K562 (cell line): ENCODE measurements around the gene DPAGT1. TPM values are rescaled to one million over a fixed set of nuclear protein-coding genes. Genes with fewer than 3 reads are reported as not detected.

Source experiments
- ARHGAP35 ChIP-seq: fragments of 450-650 bp; IDR thresholded peaks from 2 replicates; pipeline ENCODE4 v1.6.1; 2018; ENCODE audit not compliant: partially characterized antibody
- ATF1 ChIP-seq, 2 experiments: fragments of 450-650 bp in 1 of 2; IDR thresholded peaks; 2 replicates each; pipeline ENCODE4 v1.6.1; 2016; ENCODE audit warnings: missing compliant biosample characterization in 1 of 2, missing genetic modification characterization in 1 of 2
- CAMTA2 ChIP-seq: fragments of 250-450 bp; sonication (Bioruptor Pico); conservative IDR thresholded peaks from 2 replicates; pipeline ENCODE4 v1.5.1; 2022
- DMBX1 ChIP-seq: fragments of 250-450 bp; sonication (Bioruptor Pico); IDR thresholded peaks from 2 replicates; pipeline ENCODE4 v1.8.0; 2022; ENCODE audit warnings: inconsistent platforms, mild to moderate bottlenecking, moderate library complexity, borderline replicate concordance
- FOXM1 ChIP-seq, 2 experiments: fragments of 450-650 bp in 1 of 2; sonication (generic) in 1 of 2; formaldehyde crosslinking in 1 of 2; IDR thresholded peaks; 2 replicates each; pipeline versions ENCODE4 v1.6.1 to v1.9.0; 2017 to 2022; ENCODE audit warnings: low read depth in 2 of 2, mild to moderate bottlenecking in 2 of 2, missing genetic modification reagents in 1 of 2, moderate library complexity in 1 of 2
- GTF2A2 ChIP-seq: IDR thresholded peaks from 2 replicates; pipeline ENCODE4 v1.6.1; 2016; ENCODE audit warnings: mild to moderate bottlenecking, missing genetic modification characterization, missing compliant biosample characterization
- HDAC1 ChIP-seq, 2 experiments: fragments of 450-650 bp; IDR thresholded peaks; 2 replicates each; pipeline ENCODE4 v1.6.1; 2016 to 2017; ENCODE audit warnings: inconsistent platforms in 1 of 2, mild to moderate bottlenecking in 1 of 2, moderate library complexity in 1 of 2
- HNRNPK ChIP-seq: fragments of 200-400 bp; formaldehyde crosslinking; IDR thresholded peaks from one replicate; pipeline ENCODE4 v1.6.1; 2018; ENCODE audit warnings: mild to moderate bottlenecking, low read depth, low read length; ENCODE audit not compliant: poor library complexity, severe bottlenecking
- JUND ChIP-seq, 2 experiments: IDR thresholded peaks; 2 replicates in 1 of 2; 3 replicates in 1 of 2; pipeline ENCODE4 v1.6.1; 2011; ENCODE audit warnings: borderline replicate concordance in 2 of 2, low read depth in 2 of 2, low read length in 2 of 2, improper control_type of control experiment in 1 of 2, missing biosample characterization in 1 of 2, missing genetic modification characterization in 1 of 2, missing genetic modification reagents in 1 of 2
- RAD51 ChIP-seq: fragments of 450-650 bp; IDR thresholded peaks from 2 replicates; pipeline ENCODE4 v1.7.1; 2016; ENCODE audit warnings: low read depth, mild to moderate bottlenecking, borderline replicate concordance
- SIN3A ChIP-seq, 2 experiments: fragments of 150-350 bp in 1 of 2; IDR thresholded peaks; 2 replicates each; pipeline ENCODE4 v1.6.1; 2011 to 2016; ENCODE audit warnings: borderline replicate concordance in 2 of 2, low read depth in 2 of 2, low read length in 2 of 2, mild to moderate bottlenecking in 2 of 2, moderate library complexity in 2 of 2; ENCODE audit not compliant: control insufficient read depth in 1 of 2
- STAG1 ChIP-seq: sonication (generic); formaldehyde crosslinking; IDR thresholded peaks from 2 replicates; pipeline ENCODE4 v1.5.0; 2020; ENCODE audit warnings: missing genetic modification reagents, borderline replicate concordance
- TAL1 ChIP-seq: fragments of 450-650 bp; IDR thresholded peaks from 2 replicates; pipeline ENCODE4 v1.6.1; 2016; ENCODE audit warnings: mild to moderate bottlenecking
- ZNF384 ChIP-seq: IDR thresholded peaks from 2 replicates; pipeline ENCODE4 v1.6.1; 2012; ENCODE audit warnings: low read depth, low read length, improper control_type of control experiment
- polyA plus RNA-seq, 8 experiments: library from polyadenylated mRNA; depleted of rRNA in 4 of 8; stranded (reverse) in 5 of 8; unstranded in 3 of 8; fragments of >200 nt; fragmentation: Nextera tagmentation in 2 of 8; fragmentation: Illumina TruSeq in 1 of 8; extraction: Ambion mirVana in 2 of 8; extraction: Trizol in 1 of 8; gene quantifications; 2 replicates each; pipeline versions ENCODE4 v1.2.1 to v1.2.3, GENCODE V29; 2011 to 2014; ENCODE audit warnings: inconsistent platforms in 1 of 8, missing spikeins in 1 of 8
- total RNA-seq, 7 experiments: library from RNA; depleted of rRNA in 6 of 7; stranded (reverse); fragments of >200 nt in 6 of 7; fragmentation: Illumina TruSeq in 2 of 7; extraction: Trizol in 2 of 7; gene quantifications; 2 replicates each; pipeline versions ENCODE4 v1.2.1 to v1.2.3, GENCODE V29; 2011 to 2021; ENCODE audit warnings: low replicate concordance in 1 of 7
- TF ChIP-seq, protein P1 (sequence below): fragments of 450-650 bp; formaldehyde crosslinking; IDR thresholded peaks from 2 replicates; pipeline ENCODE4 v1.4.0; 2020; ENCODE audit warnings: mild to moderate bottlenecking, moderate library complexity
- TF ChIP-seq, protein P2 (sequence below), 2 experiments: fragments of 450-650 bp; conservative IDR thresholded peaks; 2 replicates each; pipeline ENCODE4 v1.6.1; 2017; ENCODE audit warnings: mild to moderate bottlenecking in 2 of 2, moderate library complexity in 2 of 2
- TF ChIP-seq, protein P3 (sequence below): sonication (generic); formaldehyde crosslinking; IDR thresholded peaks from 2 replicates; pipeline ENCODE4 v1.8.1; 2023; ENCODE audit warnings: mild to moderate bottlenecking, missing genetic modification reagents
- TF ChIP-seq, protein P4 (sequence below): fragments of 450-650 bp; IDR thresholded peaks from one replicate; pipeline ENCODE4 v1.6.1; 2018; ENCODE audit warnings: mild to moderate bottlenecking, moderate library complexity; ENCODE audit not compliant: partially characterized antibody

DPAGT1 gene
- total and polyA plus RNA-seq, 9 of the 15 experiments (the other 6 are each of a cell fraction or from before 2014, with no cell fraction given): 29.9 to 135 (median 85.0) TPM

DNA sequence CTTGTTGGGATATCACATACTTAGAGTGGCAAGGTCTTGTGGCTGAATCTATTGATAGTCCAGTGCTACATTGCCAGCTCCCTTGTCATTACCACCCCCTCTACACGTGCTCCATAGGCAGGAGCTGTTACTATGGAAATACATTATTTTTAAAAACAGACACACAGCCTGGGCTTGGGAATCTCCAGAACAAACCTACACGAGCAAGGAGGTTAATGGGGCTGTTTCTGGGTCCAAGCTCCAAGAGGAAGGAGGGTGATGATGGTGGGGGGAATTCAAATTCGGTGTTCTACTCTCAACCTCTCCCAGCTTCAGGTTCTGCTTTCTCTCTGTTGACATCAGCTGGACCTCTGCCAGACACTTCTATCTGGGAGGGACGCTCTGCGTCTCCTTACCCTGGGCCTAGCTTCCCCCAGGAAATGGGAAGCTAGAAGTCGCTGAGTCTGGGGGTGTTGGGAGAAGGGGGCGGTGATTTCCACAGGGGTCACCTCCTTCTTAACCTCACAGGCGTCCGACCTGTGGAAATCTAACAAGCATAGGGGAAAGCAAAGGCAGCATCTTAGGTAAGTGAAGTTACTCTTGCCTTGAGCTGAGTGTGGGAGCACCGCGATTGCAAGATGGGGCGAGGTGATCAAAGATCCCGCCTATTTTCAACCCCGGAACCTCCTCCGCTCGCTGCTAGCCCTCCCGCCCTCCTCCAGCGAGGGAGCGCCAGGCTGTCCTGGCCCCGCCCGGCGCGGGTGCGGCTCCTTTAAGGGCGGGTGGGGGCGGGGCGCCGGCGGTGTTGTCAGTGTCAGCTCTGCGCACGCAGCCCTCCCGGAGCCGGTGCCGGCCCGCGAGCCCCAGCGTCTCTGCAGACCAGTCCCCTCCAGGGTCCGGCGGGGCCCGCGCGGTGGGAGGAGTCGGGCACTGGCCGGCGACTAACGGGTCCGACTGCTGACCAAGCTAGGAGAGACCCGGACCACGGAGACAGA lies 5.2 kb upstream of the DPAGT1 start, which contains the start of gene C2CD2L (continued):
- TF ChIP-seq, protein P1, sequence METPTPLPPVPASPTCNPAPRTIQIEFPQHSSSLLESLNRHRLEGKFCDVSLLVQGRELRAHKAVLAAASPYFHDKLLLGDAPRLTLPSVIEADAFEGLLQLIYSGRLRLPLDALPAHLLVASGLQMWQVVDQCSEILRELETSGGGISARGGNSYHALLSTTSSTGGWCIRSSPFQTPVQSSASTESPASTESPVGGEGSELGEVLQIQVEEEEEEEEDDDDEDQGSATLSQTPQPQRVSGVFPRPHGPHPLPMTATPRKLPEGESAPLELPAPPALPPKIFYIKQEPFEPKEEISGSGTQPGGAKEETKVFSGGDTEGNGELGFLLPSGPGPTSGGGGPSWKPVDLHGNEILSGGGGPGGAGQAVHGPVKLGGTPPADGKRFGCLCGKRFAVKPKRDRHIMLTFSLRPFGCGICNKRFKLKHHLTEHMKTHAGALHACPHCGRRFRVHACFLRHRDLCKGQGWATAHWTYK (CRISPR knock-in tag): peak; percentile 64; the same call in 1 of the 2 replicates
- no peak; the same call in 1 of the 2 replicates for TF ChIP-seq ZNF384
- TF ChIP-seq TAL1: no peak
- TF ChIP-seq RAD51: no peak
- peak in 1 of 2 experiments; percentile 43; a peak in 2 of 4 replicates for TF ChIP-seq HDAC1 (IDR thresholded peaks at IDR 0.05)
- peak; percentile 5; the same call in 1 of the 2 replicates for TF ChIP-seq JUND (IDR thresholded peaks at IDR 0.05; ENCODE audit: borderline replicate concordance, low read depth, low read length)
- TF ChIP-seq JUND (tag; IDR thresholded peaks at IDR 0.05; ENCODE audit: borderline replicate concordance, low read depth, low read length): peak; percentile 42; the same call in 2 of the 3 replicates
- TF ChIP-seq FOXM1 (IDR thresholded peaks at IDR 0.05; ENCODE audit: low read depth): peak; percentile 51; the same call in 1 of the 2 replicates
- no peak for TF ChIP-seq FOXM1 (CRISPR knock-in tag; IDR thresholded peaks at IDR 0.05; ENCODE audit: low read depth)
- TF ChIP-seq ARHGAP35: no peak
- 0 out of 2 replicates have a peak, but pooled peaks have one; percentile 36 for TF ChIP-seq DMBX1
- TF ChIP-seq STAG1 (CRISPR knock-in tag): no peak
- TF ChIP-seq, protein P2, sequence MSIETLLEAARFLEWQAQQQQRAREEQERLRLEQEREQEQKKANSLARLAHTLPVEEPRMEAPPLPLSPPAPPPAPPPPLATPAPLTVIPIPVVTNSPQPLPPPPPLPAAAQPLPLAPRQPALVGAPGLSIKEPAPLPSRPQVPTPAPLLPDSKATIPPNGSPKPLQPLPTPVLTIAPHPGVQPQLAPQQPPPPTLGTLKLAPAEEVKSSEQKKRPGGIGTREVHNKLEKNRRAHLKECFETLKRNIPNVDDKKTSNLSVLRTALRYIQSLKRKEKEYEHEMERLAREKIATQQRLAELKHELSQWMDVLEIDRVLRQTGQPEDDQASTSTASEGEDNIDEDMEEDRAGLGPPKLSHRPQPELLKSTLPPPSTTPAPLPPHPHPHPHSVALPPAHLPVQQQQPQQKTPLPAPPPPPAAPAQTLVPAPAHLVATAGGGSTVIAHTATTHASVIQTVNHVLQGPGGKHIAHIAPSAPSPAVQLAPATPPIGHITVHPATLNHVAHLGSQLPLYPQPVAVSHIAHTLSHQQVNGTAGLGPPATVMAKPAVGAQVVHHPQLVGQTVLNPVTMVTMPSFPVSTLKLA (conservative IDR thresholded peaks at IDR 0.05): peak; percentile 72 to 81
- TF ChIP-seq ATF1 (CRISPR knock-in tag; IDR thresholded peaks at IDR 0.05): no peak
- TF ChIP-seq ATF1 (tag; IDR thresholded peaks at IDR 0.05): peak; percentile 50; the same call in 1 of the 2 replicates
- TF ChIP-seq HNRNPK: no peak
- peak in 1 of 2 experiments; percentile 74; a peak in 3 of 4 replicates for TF ChIP-seq SIN3A (IDR thresholded peaks at IDR 0.05; ENCODE audit: borderline replicate concordance in 2 of 2, control insufficient read depth in 1 of 2, low read depth in 2 of 2, low read length in 2 of 2)
- TF ChIP-seq, protein P3, sequence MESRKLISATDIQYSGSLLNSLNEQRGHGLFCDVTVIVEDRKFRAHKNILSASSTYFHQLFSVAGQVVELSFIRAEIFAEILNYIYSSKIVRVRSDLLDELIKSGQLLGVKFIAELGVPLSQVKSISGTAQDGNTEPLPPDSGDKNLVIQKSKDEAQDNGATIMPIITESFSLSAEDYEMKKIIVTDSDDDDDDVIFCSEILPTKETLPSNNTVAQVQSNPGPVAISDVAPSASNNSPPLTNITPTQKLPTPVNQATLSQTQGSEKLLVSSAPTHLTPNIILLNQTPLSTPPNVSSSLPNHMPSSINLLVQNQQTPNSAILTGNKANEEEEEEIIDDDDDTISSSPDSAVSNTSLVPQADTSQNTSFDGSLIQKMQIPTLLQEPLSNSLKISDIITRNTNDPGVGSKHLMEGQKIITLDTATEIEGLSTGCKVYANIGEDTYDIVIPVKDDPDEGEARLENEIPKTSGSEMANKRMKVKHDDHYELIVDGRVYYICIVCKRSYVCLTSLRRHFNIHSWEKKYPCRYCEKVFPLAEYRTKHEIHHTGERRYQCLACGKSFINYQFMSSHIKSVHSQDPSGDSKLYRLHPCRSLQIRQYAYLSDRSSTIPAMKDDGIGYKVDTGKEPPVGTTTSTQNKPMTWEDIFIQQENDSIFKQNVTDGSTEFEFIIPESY (CRISPR knock-in tag): no peak; the same call in 1 of the 2 replicates
- no peak for TF ChIP-seq GTF2A2 (tag)
- TF ChIP-seq, protein P4, sequence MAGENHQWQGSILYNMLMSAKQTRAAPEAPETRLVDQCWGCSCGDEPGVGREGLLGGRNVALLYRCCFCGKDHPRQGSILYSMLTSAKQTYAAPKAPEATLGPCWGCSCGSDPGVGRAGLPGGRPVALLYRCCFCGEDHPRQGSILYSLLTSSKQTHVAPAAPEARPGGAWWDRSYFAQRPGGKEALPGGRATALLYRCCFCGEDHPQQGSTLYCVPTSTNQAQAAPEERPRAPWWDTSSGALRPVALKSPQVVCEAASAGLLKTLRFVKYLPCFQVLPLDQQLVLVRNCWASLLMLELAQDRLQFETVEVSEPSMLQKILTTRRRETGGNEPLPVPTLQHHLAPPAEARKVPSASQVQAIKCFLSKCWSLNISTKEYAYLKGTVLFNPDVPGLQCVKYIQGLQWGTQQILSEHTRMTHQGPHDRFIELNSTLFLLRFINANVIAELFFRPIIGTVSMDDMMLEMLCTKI: no peak
- TF ChIP-seq CAMTA2 (CRISPR knock-in tag): no peak
